Thoracic aorta (tissue), 2 donors: ENCODE measurements around the gene JAKMIP2. TPM values are rescaled to one million over a fixed set of nuclear protein-coding genes. Genes with fewer than 3 reads are reported as not detected.

Experiments
- ATAC-seq: fragments of 150-250 bp; one replicate; pipeline ENCODE4 v1.8.0; 2017; ENCODE audit warnings: low read depth; ENCODE audit not compliant: insufficient number of reproducible peaks, low FRiP score
- DNase-seq: peaks from one replicate; pipeline ENCODE4 v3.0.0-alpha.2; 2020; ENCODE audit warnings: low spot score
- H3K27ac ChIP-seq, 2 donors: fragments of 200-600 bp; sonication (generic); 1 replicate in 1 of 2; 2 replicates in 1 of 2; pipeline ENCODE4 v1.5.1; 2016; ENCODE audit warnings: mild to moderate bottlenecking in 2 of 2, moderate library complexity in 2 of 2
- H3K27me3 ChIP-seq: fragments of 200-600 bp; sonication (generic); replicated peaks from 2 replicates; pipeline ENCODE4 v1.6.0; 2016; ENCODE audit warnings: mild to moderate bottlenecking; ENCODE audit not compliant: insufficient read depth
- H3K36me3 ChIP-seq: fragments of 200-600 bp; sonication (generic); one replicate; pipeline ENCODE4 v1.5.1; 2016
- H3K4me1 ChIP-seq, 2 donors: fragments of 200-600 bp; sonication (generic); 1 replicate in 1 of 2; 2 replicates in 1 of 2; pipeline versions ENCODE4 v1.5.1 to v1.6.0; 2016; ENCODE audit warnings: low read depth in 2 of 2, mild to moderate bottlenecking in 1 of 2; ENCODE audit not compliant: control insufficient read depth in 1 of 2
- H3K4me3 ChIP-seq: fragments of 200-600 bp; sonication (generic); 2 replicates; pipeline ENCODE4 v1.5.1; 2016; ENCODE audit warnings: mild to moderate bottlenecking
- H3K9me3 ChIP-seq: fragments of 200-600 bp; sonication (generic); 2 replicates; pipeline ENCODE4 v1.5.1; 2016
- CTCF ChIP-seq: fragments of 200-600 bp; sonication (generic); IDR thresholded peaks from one replicate; pipeline ENCODE4 v1.5.1; 2019; ENCODE audit warnings: antibody characterized with exemption
- total RNA-seq, 2 donors: library from RNA; depleted of rRNA; stranded (reverse); fragments of >200 nt; gene quantifications; one replicate each; pipeline versions ENCODE4 v1.1.0 to v1.2.3, GENCODE V29; 2016

JAKMIP2 gene
- total RNA-seq, 2 donors from 2014 or later = 0.49 to 1.6 TPM

- no peaks in the 10 kb centered on the region for H3K9me3 ChIP-seq
- no peak for DNase-seq
- no peak for TF ChIP-seq CTCF
- H3K27ac ChIP-seq = no peak overlapping the region
- no peaks in the 10 kb centered on the region for H3K4me1 ChIP-seq
- H3K27me3 ChIP-seq = no peaks in the 10 kb centered on the region
- no peak overlapping the region for H3K4me3 ChIP-seq
- H3K36me3 ChIP-seq = no peaks in the 10 kb centered on the region
- ATAC-seq = no peak
Measured at GRCh38 chr5:147801461-147801860, 18.9 kb upstream of the JAKMIP2 start.

GRCh38 chr5:147800491-147800890 is 18.0 kb upstream of the JAKMIP2 start:
- Histone ChIP-seq H3K36me3 (no peaks in the 10 kb centered on the region), H3K4me1 (no peaks in the 10 kb centered on the region), H3K4me3 (no peak overlapping the region), H3K9me3 (no peaks in the 10 kb centered on the region), H3K27me3 (no peaks in the 10 kb centered on the region), H3K27ac (no peak overlapping the region)
- ATAC-seq = no peak
- no peak for TF ChIP-seq CTCF
- DNase-seq = no peak

GRCh38 chr5:147796556-147797308 is 14.2 kb upstream of the JAKMIP2 start:
- H3K27ac ChIP-seq = no peak overlapping the region
- no peak overlapping the region for H3K4me3 ChIP-seq
- H3K27me3 ChIP-seq = no peaks in the 10 kb centered on the region
- H3K4me1 ChIP-seq = no peaks in the 10 kb centered on the region
- no peak for DNase-seq
- no peaks in the 10 kb centered on the region for H3K9me3 ChIP-seq
- no peaks in the 10 kb centered on the region for H3K36me3 ChIP-seq
- TF ChIP-seq CTCF = no peak
- no peak for ATAC-seq

GRCh38 chr5:147791181-147791580 is 8.7 kb upstream of the JAKMIP2 start:
- no peak for TF ChIP-seq CTCF
- Histone ChIP-seq H3K27ac (no peak overlapping the region), H3K9me3 (no peaks in the 10 kb centered on the region), H3K27me3 (no peaks in the 10 kb centered on the region), H3K4me1 (no peaks in the 10 kb centered on the region), H3K36me3 (no peaks in the 10 kb centered on the region), H3K4me3 (no peak overlapping the region)
- no peak for ATAC-seq
- DNase-seq = no peak

- no peaks in the 10 kb centered on the region for H3K9me3 ChIP-seq
- no peaks in the 10 kb centered on the region for H3K36me3 ChIP-seq
- no peak overlapping the region for H3K27ac ChIP-seq
- H3K4me1 ChIP-seq = no peaks in the 10 kb centered on the region
- ATAC-seq = no peak
- H3K4me3 ChIP-seq = no peak overlapping the region
- no peaks in the 10 kb centered on the region for H3K27me3 ChIP-seq
- TF ChIP-seq CTCF = no peak
- DNase-seq = no peak
Measured at GRCh38 chr5:147789820-147790219, 7.3 kb upstream of the JAKMIP2 start.
